ENCODE measurements around the gene PRG3. TPM values are rescaled to one million over a fixed set of nuclear protein-coding genes. Genes with fewer than 3 reads are reported as not detected.
"Not testable (repeated sequence)": the region's sequence is repeated elsewhere in the genome, so short reads cannot be mapped to it uniquely, and the experiment has no call there.

PRG3 gene
- total and polyA plus RNA-seq, 2 donors (not counting 1 experiment from before 2014, with no cell fraction given): not detected

DNA sequence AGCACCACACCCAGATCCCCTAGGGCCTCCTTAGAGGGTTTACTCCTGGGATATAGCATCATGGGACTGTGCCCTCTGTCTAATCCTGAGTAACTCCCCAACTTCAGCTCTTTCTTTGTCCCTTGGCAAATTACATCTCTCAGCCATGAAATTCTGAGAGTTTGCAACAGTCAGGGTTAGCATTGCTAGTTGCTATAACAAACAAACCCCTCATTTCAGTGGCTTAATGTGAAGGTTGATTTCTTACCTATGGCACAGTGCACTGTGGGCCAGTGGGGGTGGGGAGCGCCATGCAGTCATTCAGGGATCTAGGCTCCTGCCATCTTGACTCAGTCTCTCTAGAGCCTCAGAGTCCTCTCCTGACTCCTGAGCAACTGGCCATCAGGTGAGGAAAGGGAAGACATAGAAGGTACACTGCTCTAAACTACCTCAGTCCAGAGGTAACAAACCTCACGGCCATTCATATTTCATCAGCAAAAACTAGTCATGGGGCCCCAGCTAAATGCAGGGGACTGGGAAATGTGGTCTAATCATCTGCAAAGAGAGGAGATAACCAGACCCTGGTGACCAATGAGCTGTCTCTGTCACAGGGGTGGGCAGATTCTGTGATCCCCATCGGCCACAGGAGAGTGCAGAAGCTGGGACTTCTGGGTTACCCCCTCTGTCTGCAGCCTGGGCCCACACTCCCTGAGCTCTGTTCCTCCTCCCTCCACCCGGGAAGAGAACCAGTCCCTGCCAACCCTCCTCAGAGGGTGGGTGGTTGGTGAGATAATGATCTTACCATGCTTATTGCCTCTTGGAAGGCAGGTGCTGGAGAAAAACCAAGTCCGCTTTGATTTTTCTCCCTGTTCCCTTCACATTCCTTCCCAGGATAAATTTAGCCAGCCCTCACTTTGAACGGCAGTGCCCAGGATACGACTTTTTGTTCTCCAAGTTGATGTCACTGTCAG, 17.5 kb downstream of the PRG3 start:
- intact Hi-C loops (cut with micrococcal nuclease): no loop called here
- H3K27me3 Mint-ChIP-seq: peaks cover 23% of the 10 kb centered on the region
- 88% methylated on average over 3 of the region's 7 CpGs for WGBS (ENCODE audit: insufficient coverage)
- H3K4me2 ChIP-seq (replicated peaks; ENCODE audit: low read depth, low read length, poor library complexity, severe bottlenecking): no peak overlapping the region
- H3K79me2 ChIP-seq (ENCODE audit: control insufficient read depth, insufficient read depth, low read length): no peaks in the 10 kb centered on the region
- no peaks in the 10 kb centered on the region for H3K9me3 ChIP-seq (ENCODE audit: control extremely low read depth in 1 of 3, control insufficient read depth in 2 of 3, insufficient read depth in 1 of 3, low read length in 2 of 3)
- H3K4me3 Mint-ChIP-seq: no peak overlapping the region
- no peaks in the 10 kb centered on the region for H3K9me3 Mint-ChIP-seq (ENCODE audit: insufficient read depth)
- CTCF ChIA-PET: interaction anchor here (1.5 to 1.7 kb wide), 2 partner anchors 13 to 94 kb away, joined by 3 to 5 read pairs; no protein-coding TSS in a partner anchor
- TF ChIP-seq EZH2 (IDR thresholded peaks at IDR 0.05; ENCODE audit: borderline replicate concordance, insufficient read depth, low read depth, low read length, poor library complexity, severe bottlenecking) (no peak), CTCF (IDR thresholded peaks at IDR 0.05) (no peak)
- POLR2A ChIA-PET: no interaction called here
- ATAC-seq (ENCODE audit: low read depth): no peak
- no peak overlapping the region for H2AFZ ChIP-seq (ENCODE audit: insufficient read depth, low read depth, low read length, poor library complexity, severe bottlenecking)
- no peak for DNase-seq
- H3K4me1 Mint-ChIP-seq: no peaks in the 10 kb centered on the region
- peaks cover 0 to 2% (median under 1%) of the 10 kb centered on the region in 4 experiments for H3K27me3 ChIP-seq (replicated peaks in 1 of 4; ENCODE audit: control extremely low read depth in 1 of 4, control insufficient read depth in 3 of 4, insufficient read depth in 4 of 4, low read length in 3 of 4)
- no peak overlapping the region for H3K27ac ChIP-seq (ENCODE audit: low read length in 2 of 2)
- H4K20me1 ChIP-seq (ENCODE audit: control insufficient read depth, insufficient read depth, low read length, poor library complexity, severe bottlenecking): no peaks in the 10 kb centered on the region
- H3K4me1 ChIP-seq (ENCODE audit: control insufficient read depth in 2 of 2, insufficient read depth in 2 of 2, low read length in 2 of 2): no peaks in the 10 kb centered on the region
- H3K4me3 ChIP-seq (ENCODE audit: control extremely low read depth in 1 of 5, extremely low read depth in 1 of 5, insufficient read depth in 1 of 5, low read depth in 2 of 5, low read length in 4 of 5): no peak overlapping the region
- H3K9ac ChIP-seq (ENCODE audit: low read length): no peak overlapping the region
- H3K27ac Mint-ChIP-seq: no peak overlapping the region
- no peaks in the 10 kb centered on the region for H3K36me3 ChIP-seq (replicated peaks in 1 of 2; ENCODE audit: control extremely low read depth in 1 of 2, control insufficient read depth in 1 of 2, extremely low read depth in 1 of 2, insufficient read depth in 2 of 2, low read length in 1 of 2)

- no peak for ATAC-seq (ENCODE audit: low read depth)
- H3K27ac Mint-ChIP-seq: no peak overlapping the region
- H3K4me2 ChIP-seq (replicated peaks; ENCODE audit: low read depth, low read length, poor library complexity, severe bottlenecking): no peak overlapping the region
- H3K79me2 ChIP-seq (ENCODE audit: control insufficient read depth, insufficient read depth, low read length): no peaks in the 10 kb centered on the region
- no peak for TF ChIP-seq EZH2 (IDR thresholded peaks at IDR 0.05; ENCODE audit: borderline replicate concordance, insufficient read depth, low read depth, low read length, poor library complexity, severe bottlenecking)
- TF ChIP-seq CTCF (IDR thresholded peaks at IDR 0.05): no peak
- no peaks in the 10 kb centered on the region for H3K9me3 ChIP-seq (ENCODE audit: control extremely low read depth in 1 of 3, control insufficient read depth in 2 of 3, insufficient read depth in 1 of 3, low read length in 2 of 3)
- H3K9me3 Mint-ChIP-seq (ENCODE audit: insufficient read depth): no peaks in the 10 kb centered on the region
- H4K20me1 ChIP-seq (ENCODE audit: control insufficient read depth, insufficient read depth, low read length, poor library complexity, severe bottlenecking): no peaks in the 10 kb centered on the region
- WGBS (ENCODE audit: insufficient coverage): 75% methylated on average over 1 of the region's 3 CpGs
- peaks cover 21% of the 10 kb centered on the region for H3K27me3 Mint-ChIP-seq
- H3K4me3 Mint-ChIP-seq: no peak overlapping the region
- ChIA-PET POLR2A (no interaction called here), CTCF (interaction anchor here (1.5 to 2.1 kb wide), 3 partner anchors 12 to 96 kb away, joined by 3 to 10 read pairs (median 5); no protein-coding TSS in a partner anchor)
- no peak for DNase-seq
- H3K36me3 ChIP-seq (replicated peaks in 1 of 2; ENCODE audit: control extremely low read depth in 1 of 2, control insufficient read depth in 1 of 2, extremely low read depth in 1 of 2, insufficient read depth in 2 of 2, low read length in 1 of 2): no peaks in the 10 kb centered on the region
- peaks cover 0 to 2% (median under 1%) of the 10 kb centered on the region in 4 experiments for H3K27me3 ChIP-seq (replicated peaks in 1 of 4; ENCODE audit: control extremely low read depth in 1 of 4, control insufficient read depth in 3 of 4, insufficient read depth in 4 of 4, low read length in 3 of 4)
- H3K4me1 ChIP-seq (ENCODE audit: control insufficient read depth in 2 of 2, insufficient read depth in 2 of 2, low read length in 2 of 2): no peaks in the 10 kb centered on the region
- intact Hi-C loops (cut with micrococcal nuclease): no loop called here
- no peak overlapping the region for H3K4me3 ChIP-seq (ENCODE audit: control extremely low read depth in 1 of 5, extremely low read depth in 1 of 5, insufficient read depth in 1 of 5, low read depth in 2 of 5, low read length in 4 of 5)
- no peak overlapping the region for H3K27ac ChIP-seq (ENCODE audit: low read length in 2 of 2)
- no peaks in the 10 kb centered on the region for H3K4me1 Mint-ChIP-seq
- H3K9ac ChIP-seq (ENCODE audit: low read length): no peak overlapping the region
- no peak overlapping the region for H2AFZ ChIP-seq (ENCODE audit: insufficient read depth, low read depth, low read length, poor library complexity, severe bottlenecking)
Observed at GRCh38 chr11:57361926-57362325, 19.0 kb downstream of the PRG3 start.

DNA sequence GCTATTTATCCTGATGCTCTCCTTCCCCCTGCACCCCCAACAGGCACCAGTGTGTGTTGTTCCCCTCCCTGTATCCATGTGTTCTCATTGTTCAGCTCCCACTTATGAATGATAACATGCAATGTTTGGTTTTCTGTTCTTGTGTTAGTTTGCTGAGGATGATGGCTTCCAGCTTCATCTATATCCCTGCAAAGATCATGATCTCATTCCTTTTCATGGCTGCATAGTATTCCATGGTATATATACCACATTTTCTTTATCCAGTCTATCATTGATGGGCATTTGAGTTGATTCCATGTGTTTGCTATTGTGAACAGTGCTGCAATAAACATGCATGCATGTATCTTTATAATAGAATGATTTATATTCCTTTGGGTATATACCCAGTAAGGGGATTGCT, 19.5 kb downstream of the PRG3 start:
- H3K9ac ChIP-seq (ENCODE audit: low read length); H4K20me1 ChIP-seq (ENCODE audit: control insufficient read depth, insufficient read depth, low read length, poor library complexity, severe bottlenecking); H2AFZ ChIP-seq (ENCODE audit: insufficient read depth, low read depth, low read length, poor library complexity, severe bottlenecking); intact Hi-C loops (cut with micrococcal nuclease); H3K27me3 ChIP-seq (replicated peaks in 1 of 4; ENCODE audit: control extremely low read depth in 1 of 4, control insufficient read depth in 3 of 4, insufficient read depth in 4 of 4, low read length in 3 of 4); H3K4me2 ChIP-seq (replicated peaks; ENCODE audit: low read depth, low read length, poor library complexity, severe bottlenecking); H3K27ac ChIP-seq (ENCODE audit: low read length in 2 of 2); DNase-seq; H3K9me3 ChIP-seq (ENCODE audit: control extremely low read depth in 1 of 3, control insufficient read depth in 2 of 3, insufficient read depth in 1 of 3, low read length in 2 of 3); POLR2A ChIA-PET; H3K79me2 ChIP-seq (ENCODE audit: control insufficient read depth, insufficient read depth, low read length); H3K4me3 ChIP-seq (ENCODE audit: control extremely low read depth in 1 of 5, extremely low read depth in 1 of 5, insufficient read depth in 1 of 5, low read depth in 2 of 5, low read length in 4 of 5); ATAC-seq (ENCODE audit: low read depth); H3K4me1 Mint-ChIP-seq; H3K27ac Mint-ChIP-seq; H3K4me1 ChIP-seq (ENCODE audit: control insufficient read depth in 2 of 2, insufficient read depth in 2 of 2, low read length in 2 of 2); H3K4me3 Mint-ChIP-seq; H3K36me3 ChIP-seq (replicated peaks in 1 of 2; ENCODE audit: control extremely low read depth in 1 of 2, control insufficient read depth in 1 of 2, extremely low read depth in 1 of 2, insufficient read depth in 2 of 2, low read length in 1 of 2); H3K9me3 Mint-ChIP-seq (ENCODE audit: insufficient read depth): not testable (repeated sequence)
- CTCF ChIA-PET: interaction anchor here (1.2 to 2.1 kb wide), 3 partner anchors 11 to 280 kb away, joined by 4 to 10 read pairs (median 5); no protein-coding TSS in a partner anchor
- peaks cover 20% of the 10 kb centered on the region for H3K27me3 Mint-ChIP-seq

Measured in B cell (primary cell).